GM19452 (cell line): ENCODE data around the gene GIT1.

Experiments
- ATAC-seq: cut with Tn5 transposase; IDR thresholded peaks from one replicate; pipeline ENCODE4 v1.9.1; 2021; ENCODE audit not compliant: unreplicated experiment

The GIT1 gene

GRCh38 chr17:29533976-29534375, 55.5 kb downstream of the GIT1 start:
- no peak for ATAC-seq

GRCh38 chr17:29526322-29526721, 63.1 kb downstream of the GIT1 start:
- no peak for ATAC-seq

- no peak for ATAC-seq
These were observed 64.8 kb downstream of the GIT1 start for GRCh38 chr17:29524692-29525091.
